ENCODE results near the gene MYH9. TPM values are rescaled to one million over a fixed set of nuclear protein-coding genes. Genes with fewer than 3 reads are reported as not detected.

Gene MYH9
- total RNA-seq, 1 experiment from 2014 or later, result 258 TPM

GRCh38 chr22:36411589-36412258 is 24.0 kb upstream of the MYH9 start:
- H3K9me2 ChIP-seq (ENCODE audit: insufficient read depth), result no peaks in the 10 kb centered on the region
- H2AFZ ChIP-seq (ENCODE audit: low read depth, low read length, poor library complexity, severe bottlenecking), result peak overlapping the region; percentile 58
- CTCF ChIA-PET, result no interaction called here
- intact Hi-C loops (cut with micrococcal nuclease), result no loop called here
- no peak overlapping the region for H3K4me3 ChIP-seq (replicated peaks in 1 of 2; ENCODE audit: low read depth in 1 of 2, low read length in 2 of 2)
- peaks cover 32 to 48% of the 10 kb centered on the region in 2 experiments for H3K4me1 ChIP-seq (ENCODE audit: control insufficient read depth in 1 of 2, insufficient read depth in 2 of 2, low read length in 2 of 2)
- ATAC-seq (no peak), DNase-seq (ENCODE audit: low read depth, low spot score) (no peak)
- TF ChIP-seq POLR2AphosphoS5 (IDR thresholded peaks at IDR 0.05; ENCODE audit: low read depth, low read length), result 0 out of 2 replicates have a peak, but pooled peaks have one; percentile 20
- TF ChIP-seq EZH2 (IDR thresholded peaks at IDR 0.05), result no peak
- POLR2A ChIA-PET, result interaction anchor here (1.0 to 1.1 kb wide), 2 partner anchors 40 to 80 kb away, joined by 3 read pairs; no protein-coding TSS in a partner anchor
- H3K4me2 ChIP-seq (ENCODE audit: low read length), result 0 out of 2 replicates have a peak overlapping the region, but pooled peaks have one; percentile 2
- H4K20me1 ChIP-seq (ENCODE audit: insufficient read depth), result no peaks in the 10 kb centered on the region
- H3K9ac ChIP-seq (ENCODE audit: low read length), result no peak overlapping the region
- H3K36me3 ChIP-seq (ENCODE audit: control insufficient read depth in 1 of 2, insufficient read depth in 2 of 2, low read length in 2 of 2), result no peaks in the 10 kb centered on the region
- no peak overlapping the region for H3K27ac ChIP-seq (ENCODE audit: low read depth, low read length)
- H3K27me3 ChIP-seq (ENCODE audit: insufficient read depth, low read length), result no peaks in the 10 kb centered on the region
- no TSS peak for BruUV-seq (replicated peaks)
- H3K79me2 ChIP-seq (ENCODE audit: insufficient read depth, low read length), result no peaks in the 10 kb centered on the region
- RAD21 ChIA-PET (ENCODE audit: low non-redundant PET in 1 of 2, low total read pairs in 2 of 2, uncharacterized antibody in 2 of 2, unreplicated experiment in 2 of 2), result interaction anchor here in 1 of 2 experiments (0.7 kb wide), 1 partner anchor 110 kb away, joined by 3 read pairs; no protein-coding TSS in a partner anchor
- no peaks in the 10 kb centered on the region for H3K9me3 ChIP-seq (ENCODE audit: control insufficient read depth in 1 of 2, insufficient read depth in 1 of 2, low read depth in 1 of 2, low read length in 2 of 2)

- Histone ChIP-seq H3K9ac (ENCODE audit: low read length) (peak overlapping the region; percentile 83), H3K36me3 (ENCODE audit: control insufficient read depth in 1 of 2, insufficient read depth in 2 of 2, low read length in 2 of 2) (no peaks in the 10 kb centered on the region), H3K27me3 (ENCODE audit: insufficient read depth, low read length) (no peaks in the 10 kb centered on the region), H3K4me2 (ENCODE audit: low read length) (peak overlapping the region; percentile 94), H2AFZ (ENCODE audit: low read depth, low read length, poor library complexity, severe bottlenecking) (no peak overlapping the region), H4K20me1 (ENCODE audit: insufficient read depth) (no peaks in the 10 kb centered on the region), H3K9me3 (ENCODE audit: control insufficient read depth in 1 of 2, insufficient read depth in 1 of 2, low read depth in 1 of 2, low read length in 2 of 2) (no peaks in the 10 kb centered on the region), H3K4me1 (ENCODE audit: control insufficient read depth in 1 of 2, insufficient read depth in 2 of 2, low read length in 2 of 2) (peaks cover 29 to 43% of the 10 kb centered on the region in 2 experiments), H3K9me2 (ENCODE audit: insufficient read depth) (no peaks in the 10 kb centered on the region), H3K27ac (ENCODE audit: low read depth, low read length) (peak overlapping the region; percentile 86), H3K79me2 (ENCODE audit: insufficient read depth, low read length) (no peaks in the 10 kb centered on the region), H3K4me3 (replicated peaks in 1 of 2; ENCODE audit: low read depth in 1 of 2, low read length in 2 of 2) (peak overlapping the region; percentile 79 to 80)
- ATAC-seq (peak; percentile 96), DNase-seq (ENCODE audit: low read depth, low spot score) (peak; percentile 96)
- BruUV-seq (replicated peaks), result TSS peak; percentile 99
- CTCF ChIA-PET, result interaction anchor here (0.7 kb wide), 2 partner anchors 13 to 15 kb away, joined by 3 read pairs; no protein-coding TSS in a partner anchor
- POLR2A ChIA-PET, result interaction anchor here (0.6 to 3.4 kb wide), 13 partner anchors 10 to 169 kb away, joined by 3 to 23 read pairs (median 4); partner anchors contain the start of gene MYH9
- intact Hi-C loops (cut with micrococcal nuclease), result no loop called here
- RAD21 ChIA-PET (ENCODE audit: low non-redundant PET in 1 of 2, low total read pairs in 2 of 2, uncharacterized antibody in 2 of 2, unreplicated experiment in 2 of 2), result interaction anchor here (1.1 to 1.2 kb wide), 2 partner anchors 59 to 60 kb away, joined by 3 read pairs; no protein-coding TSS in a partner anchor
- TF ChIP-seq, protein P1, sequence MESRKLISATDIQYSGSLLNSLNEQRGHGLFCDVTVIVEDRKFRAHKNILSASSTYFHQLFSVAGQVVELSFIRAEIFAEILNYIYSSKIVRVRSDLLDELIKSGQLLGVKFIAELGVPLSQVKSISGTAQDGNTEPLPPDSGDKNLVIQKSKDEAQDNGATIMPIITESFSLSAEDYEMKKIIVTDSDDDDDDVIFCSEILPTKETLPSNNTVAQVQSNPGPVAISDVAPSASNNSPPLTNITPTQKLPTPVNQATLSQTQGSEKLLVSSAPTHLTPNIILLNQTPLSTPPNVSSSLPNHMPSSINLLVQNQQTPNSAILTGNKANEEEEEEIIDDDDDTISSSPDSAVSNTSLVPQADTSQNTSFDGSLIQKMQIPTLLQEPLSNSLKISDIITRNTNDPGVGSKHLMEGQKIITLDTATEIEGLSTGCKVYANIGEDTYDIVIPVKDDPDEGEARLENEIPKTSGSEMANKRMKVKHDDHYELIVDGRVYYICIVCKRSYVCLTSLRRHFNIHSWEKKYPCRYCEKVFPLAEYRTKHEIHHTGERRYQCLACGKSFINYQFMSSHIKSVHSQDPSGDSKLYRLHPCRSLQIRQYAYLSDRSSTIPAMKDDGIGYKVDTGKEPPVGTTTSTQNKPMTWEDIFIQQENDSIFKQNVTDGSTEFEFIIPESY (IDR thresholded peaks at IDR 0.05; ENCODE audit: extremely low read depth, insufficient replicate concordance, low read length), result no peak
- TF ChIP-seq ZNF274 (IDR thresholded peaks at IDR 0.05; ENCODE audit: low read depth, low read length), result no peak
- TF ChIP-seq, protein P2, sequence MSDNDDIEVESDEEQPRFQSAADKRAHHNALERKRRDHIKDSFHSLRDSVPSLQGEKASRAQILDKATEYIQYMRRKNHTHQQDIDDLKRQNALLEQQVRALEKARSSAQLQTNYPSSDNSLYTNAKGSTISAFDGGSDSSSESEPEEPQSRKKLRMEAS (IDR thresholded peaks at IDR 0.05), result peak; percentile 85
- peak; percentile 95 for TF ChIP-seq SIN3A (IDR thresholded peaks at IDR 0.05; ENCODE audit: low read depth)
- peak; percentile 74; the same call in 1 of the 2 replicates for TF ChIP-seq ZFX (IDR thresholded peaks at IDR 0.05)
- peak; percentile 95 for TF ChIP-seq SP1 (IDR thresholded peaks at IDR 0.05; ENCODE audit: low read depth)
- TF ChIP-seq CTCF (IDR thresholded peaks at IDR 0.05 in 2 of 3, conservative IDR thresholded peaks at IDR 0.05 in 1 of 3; ENCODE audit: borderline replicate concordance in 1 of 3, insufficient read depth in 1 of 3, low read depth in 2 of 3, low read length in 2 of 3), result peak in 2 of 3 experiments; percentile 29 to 32; a peak in 3 of 6 replicates
- no peak for TF ChIP-seq TCF7L2 (IDR thresholded peaks at IDR 0.05; ENCODE audit: borderline replicate concordance, extremely low read depth, insufficient read depth, insufficient read length)
- TF ChIP-seq SRF (IDR thresholded peaks at IDR 0.05; ENCODE audit: low read depth), result peak; percentile 80
- TF ChIP-seq CBX3 (IDR thresholded peaks at IDR 0.05; ENCODE audit: low read depth), result peak; percentile 73
- TF ChIP-seq EZH2 (IDR thresholded peaks at IDR 0.05), result no peak
Observed at GRCh38 chr22:36409911-36410756, 22.4 kb upstream of the MYH9 start.

All from HCT116 (cell line).